Breast epithelium (tissue), 3 donors: ENCODE measurements around the gene PTPN11.

Source experiments
- POLR2A ChIP-seq: fragments of 450-650 bp; IDR thresholded peaks from one replicate; pipeline ENCODE4 v1.6.1; 2016; ENCODE audit warnings: antibody characterized with exemption, mild to moderate bottlenecking, moderate library complexity
- POLR2AphosphoS5 ChIP-seq, 3 donors: sonication (generic); formaldehyde crosslinking; IDR thresholded peaks; one replicate each; pipeline ENCODE4 v1.6.1; 2017; ENCODE audit warnings: antibody characterized with exemption in 3 of 3
- TF ChIP-seq, protein P1 (sequence below), 3 donors: fragments of 450-650 bp; IDR thresholded peaks; one replicate each; pipeline ENCODE4 v1.5.1; 2016 to 2017; ENCODE audit warnings: antibody characterized with exemption in 3 of 3, mild to moderate bottlenecking in 3 of 3, moderate library complexity in 3 of 3

GRCh38 chr12:112528521-112528920 lies 109.8 kb downstream of the PTPN11 start:
- TF ChIP-seq, protein P1, sequence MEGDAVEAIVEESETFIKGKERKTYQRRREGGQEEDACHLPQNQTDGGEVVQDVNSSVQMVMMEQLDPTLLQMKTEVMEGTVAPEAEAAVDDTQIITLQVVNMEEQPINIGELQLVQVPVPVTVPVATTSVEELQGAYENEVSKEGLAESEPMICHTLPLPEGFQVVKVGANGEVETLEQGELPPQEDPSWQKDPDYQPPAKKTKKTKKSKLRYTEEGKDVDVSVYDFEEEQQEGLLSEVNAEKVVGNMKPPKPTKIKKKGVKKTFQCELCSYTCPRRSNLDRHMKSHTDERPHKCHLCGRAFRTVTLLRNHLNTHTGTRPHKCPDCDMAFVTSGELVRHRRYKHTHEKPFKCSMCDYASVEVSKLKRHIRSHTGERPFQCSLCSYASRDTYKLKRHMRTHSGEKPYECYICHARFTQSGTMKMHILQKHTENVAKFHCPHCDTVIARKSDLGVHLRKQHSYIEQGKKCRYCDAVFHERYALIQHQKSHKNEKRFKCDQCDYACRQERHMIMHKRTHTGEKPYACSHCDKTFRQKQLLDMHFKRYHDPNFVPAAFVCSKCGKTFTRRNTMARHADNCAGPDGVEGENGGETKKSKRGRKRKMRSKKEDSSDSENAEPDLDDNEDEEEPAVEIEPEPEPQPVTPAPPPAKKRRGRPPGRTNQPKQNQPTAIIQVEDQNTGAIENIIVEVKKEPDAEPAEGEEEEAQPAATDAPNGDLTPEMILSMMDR (IDR thresholded peaks at IDR 0.05), result no peak
- TF ChIP-seq POLR2A, result no peak
- TF ChIP-seq POLR2AphosphoS5 (IDR thresholded peaks at IDR 0.05), result no peak
